NB4 (cell line): ENCODE measurements around the gene TMEM132C.

Experiments used
- DNase-seq: peaks from one replicate; pipeline ENCODE4 v3.0.0; 2010; ENCODE audit warnings: low read depth
- H3K4me3 ChIP-seq: one replicate; pipeline ENCODE4 v1.5.1; 2011; ENCODE audit warnings: mild to moderate bottlenecking, low read depth, low read length, moderate library complexity
- MYC ChIP-seq: IDR thresholded peaks from 2 replicates; pipeline ENCODE4 v1.6.1; 2011; ENCODE audit warnings: low read depth, low read length
- POLR2A ChIP-seq: IDR thresholded peaks from 2 replicates; pipeline ENCODE4 v1.6.1; 2011; ENCODE audit warnings: mild to moderate bottlenecking; ENCODE audit not compliant: insufficient read length; ENCODE audit errors: extremely low read depth
- TF ChIP-seq, protein P1 (sequence below): IDR thresholded peaks from 2 replicates; pipeline ENCODE4 v1.6.1; 2011; ENCODE audit warnings: low read depth, low read length
- TF ChIP-seq, protein P2 (sequence below): IDR thresholded peaks from one replicate; pipeline ENCODE4 v1.5.1; 2012; ENCODE audit warnings: low read depth, low read length

TMEM132C gene

DNA sequence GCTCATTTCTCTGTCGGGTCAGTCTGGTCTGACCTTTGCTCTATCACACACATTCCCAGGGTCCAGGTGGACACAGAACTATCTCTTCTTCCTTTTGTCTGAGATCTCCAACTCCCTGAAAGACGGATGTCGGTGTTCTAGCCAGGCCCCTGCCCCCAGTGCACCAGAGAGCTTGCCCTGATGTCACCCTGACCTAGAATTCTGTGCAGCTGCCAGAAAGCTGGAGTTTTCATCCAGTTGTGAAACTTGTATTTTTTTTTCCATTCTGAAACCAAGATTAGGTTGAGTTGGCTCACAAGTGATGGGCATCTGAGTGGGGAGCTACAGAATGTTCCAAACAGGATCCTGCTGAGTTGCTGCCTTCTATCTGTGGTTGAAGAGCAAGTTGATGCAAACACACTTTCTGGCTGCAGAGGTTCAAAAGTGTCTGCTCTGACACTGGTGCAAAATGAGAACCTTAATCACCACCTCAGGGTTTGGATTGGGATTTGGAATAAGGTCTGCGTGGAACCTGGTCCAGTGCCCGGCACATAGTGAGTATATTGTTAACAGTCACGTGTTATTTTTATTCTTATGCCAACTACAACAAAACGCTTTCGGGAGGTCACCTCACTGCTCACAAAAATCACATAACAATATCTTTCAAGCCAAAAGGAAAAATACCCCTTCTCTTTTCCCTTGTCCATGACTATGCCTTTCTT is 345.3 kb downstream of the TMEM132C start:
- H3K4me3 ChIP-seq: no peak overlapping the region
- no peak for DNase-seq
- TF ChIP-seq POLR2A: no peak
- TF ChIP-seq, protein P1, sequence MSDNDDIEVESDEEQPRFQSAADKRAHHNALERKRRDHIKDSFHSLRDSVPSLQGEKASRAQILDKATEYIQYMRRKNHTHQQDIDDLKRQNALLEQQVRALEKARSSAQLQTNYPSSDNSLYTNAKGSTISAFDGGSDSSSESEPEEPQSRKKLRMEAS: no peak
- TF ChIP-seq MYC: no peak
- TF ChIP-seq, protein P2, sequence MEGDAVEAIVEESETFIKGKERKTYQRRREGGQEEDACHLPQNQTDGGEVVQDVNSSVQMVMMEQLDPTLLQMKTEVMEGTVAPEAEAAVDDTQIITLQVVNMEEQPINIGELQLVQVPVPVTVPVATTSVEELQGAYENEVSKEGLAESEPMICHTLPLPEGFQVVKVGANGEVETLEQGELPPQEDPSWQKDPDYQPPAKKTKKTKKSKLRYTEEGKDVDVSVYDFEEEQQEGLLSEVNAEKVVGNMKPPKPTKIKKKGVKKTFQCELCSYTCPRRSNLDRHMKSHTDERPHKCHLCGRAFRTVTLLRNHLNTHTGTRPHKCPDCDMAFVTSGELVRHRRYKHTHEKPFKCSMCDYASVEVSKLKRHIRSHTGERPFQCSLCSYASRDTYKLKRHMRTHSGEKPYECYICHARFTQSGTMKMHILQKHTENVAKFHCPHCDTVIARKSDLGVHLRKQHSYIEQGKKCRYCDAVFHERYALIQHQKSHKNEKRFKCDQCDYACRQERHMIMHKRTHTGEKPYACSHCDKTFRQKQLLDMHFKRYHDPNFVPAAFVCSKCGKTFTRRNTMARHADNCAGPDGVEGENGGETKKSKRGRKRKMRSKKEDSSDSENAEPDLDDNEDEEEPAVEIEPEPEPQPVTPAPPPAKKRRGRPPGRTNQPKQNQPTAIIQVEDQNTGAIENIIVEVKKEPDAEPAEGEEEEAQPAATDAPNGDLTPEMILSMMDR: no peak

DNA sequence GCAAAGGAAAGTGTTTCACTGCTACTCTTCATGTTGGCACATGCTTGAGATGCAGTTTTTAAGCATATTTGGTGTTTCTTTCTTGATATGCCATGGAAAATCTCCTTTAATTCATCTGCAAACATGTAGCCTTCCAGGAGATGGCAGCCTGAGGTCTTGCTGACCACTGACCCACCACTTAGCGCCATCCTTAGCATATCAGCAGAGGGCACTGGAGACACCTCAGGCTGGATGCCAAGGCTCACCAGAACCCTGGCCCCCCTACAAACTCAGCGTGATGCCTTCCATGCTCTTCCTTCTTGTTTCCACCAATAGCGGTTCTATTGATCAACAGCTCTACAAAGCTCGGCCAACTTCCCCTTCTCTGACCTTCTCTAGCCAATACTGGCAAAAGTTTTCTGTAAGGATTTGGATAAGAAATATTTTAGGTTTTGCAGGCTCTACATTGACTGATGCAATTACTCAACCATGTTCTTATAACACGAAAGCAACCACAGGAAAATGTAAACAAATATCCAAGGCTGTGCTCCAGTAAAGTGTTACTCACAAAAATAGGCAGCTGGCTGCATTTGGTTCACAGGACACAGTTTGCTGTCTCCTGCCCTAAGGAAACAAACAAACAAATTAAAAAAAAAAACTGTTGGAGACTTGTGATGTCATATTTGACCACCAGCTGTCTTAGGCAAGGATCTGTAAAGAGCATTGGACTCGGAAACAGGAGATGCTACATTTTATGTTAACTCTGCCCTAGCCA is 347.0 kb downstream of the TMEM132C start:
- DNase-seq: peak; percentile 19
- TF ChIP-seq, protein P1: no peak
- TF ChIP-seq, protein P2: peak; percentile 9
- TF ChIP-seq POLR2A (no peak), MYC (no peak)
- H3K4me3 ChIP-seq: no peak overlapping the region

DNA sequence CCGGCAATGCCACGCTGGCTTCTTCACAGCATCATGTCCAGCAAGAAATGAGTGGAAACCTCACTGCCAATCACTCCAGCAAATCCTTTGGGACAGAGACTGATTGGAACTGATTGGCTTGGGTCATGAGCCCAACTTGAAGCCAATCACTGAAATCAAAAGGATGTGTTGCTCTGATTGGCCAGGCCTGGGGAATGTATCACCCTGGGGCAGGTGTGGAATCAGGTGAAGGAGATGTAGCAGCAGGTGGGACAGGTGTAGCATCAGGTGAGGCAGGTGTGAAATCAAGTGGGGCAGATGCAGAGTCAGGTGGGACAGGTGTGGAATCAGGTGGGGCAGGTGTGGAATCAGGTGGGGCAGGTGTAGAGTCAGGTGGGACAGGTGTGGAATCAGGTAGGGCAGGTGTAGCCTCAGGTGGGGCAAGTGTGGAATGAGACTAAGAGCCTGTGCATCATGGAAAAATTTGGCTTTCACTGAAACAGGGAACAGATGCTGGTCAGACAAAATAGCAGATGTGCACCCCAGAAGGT is 350.4 kb downstream of the TMEM132C start:
- TF ChIP-seq, protein P1: no peak
- TF ChIP-seq MYC (no peak), POLR2A (no peak)
- TF ChIP-seq, protein P2: no peak
- no peak for DNase-seq

DNA sequence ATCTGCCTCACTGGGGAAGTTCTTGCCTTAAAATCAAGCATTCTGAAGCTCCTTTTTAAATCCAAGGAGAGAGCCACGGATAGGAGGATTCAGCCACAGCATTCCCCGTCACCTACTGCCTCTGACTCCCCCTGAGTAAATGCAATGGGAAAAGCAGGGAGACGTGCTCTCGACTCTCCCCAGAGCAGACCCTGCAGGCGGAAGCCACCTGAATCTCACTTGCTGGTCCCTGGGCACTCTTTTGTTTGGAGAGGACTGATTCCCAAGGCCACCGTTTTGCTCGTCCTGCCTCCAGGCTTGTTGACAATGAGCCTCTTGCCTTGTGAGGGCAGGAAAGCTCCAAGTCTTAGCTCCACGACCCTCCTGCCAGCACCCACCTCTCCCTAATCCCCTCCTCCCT is 352.3 kb downstream of the TMEM132C start:
- H3K4me3 ChIP-seq: no peak overlapping the region
- no peak for DNase-seq
- TF ChIP-seq POLR2A (no peak), MYC (no peak)
- TF ChIP-seq, protein P2: no peak
- TF ChIP-seq, protein P1: no peak

More for the DNA sequence above, 350.4 kb downstream of the TMEM132C start:
- no peak overlapping the region for H3K4me3 ChIP-seq

DNA sequence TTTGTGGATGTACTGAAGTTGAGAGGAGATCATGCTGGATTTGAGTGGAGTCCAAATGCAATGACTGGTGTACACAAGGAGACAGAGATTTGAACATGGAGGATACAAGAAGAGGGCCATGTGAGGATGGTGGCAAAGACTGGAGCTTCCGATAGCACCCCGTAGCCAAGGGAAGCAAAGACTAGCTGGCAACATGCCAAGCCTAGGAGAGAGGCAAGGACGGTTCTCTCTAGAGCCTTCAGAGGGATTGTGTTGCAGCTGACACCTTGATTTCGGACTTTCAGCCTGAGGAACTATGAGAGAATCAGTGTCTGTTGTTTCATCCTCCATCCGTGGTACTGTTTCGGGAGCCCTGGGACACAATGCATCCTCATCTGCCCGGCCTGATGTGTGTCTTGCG is 354.3 kb downstream of the TMEM132C start:
- DNase-seq: no peak
- no peak overlapping the region for H3K4me3 ChIP-seq
- TF ChIP-seq, protein P1: no peak
- no peak for TF ChIP-seq MYC
- TF ChIP-seq, protein P2: no peak
- TF ChIP-seq POLR2A: no peak
